GM12878 (cell line): ENCODE data around the gene FOXK2. TPM values are rescaled to one million over a fixed set of nuclear protein-coding genes. Genes with fewer than 3 reads are reported as not detected.
A peak's percentile ranks its signal among the peaks of the same experiment; 100 is the strongest.

Experiments used
- ATAC-seq: fragments of 200-7000 bp; cut with Tn5 transposase; 3 replicates; pipeline ENCODE4 v1.9.1; 2020; ENCODE audit warnings: mild to moderate bottlenecking, moderate library complexity
- BruUV-seq: library from RNA; stranded (reverse); fragments of 400-500 nt; replicated peaks from 2 replicates; lab custom pipeline; 2021; lab: Mats Ljungman, UMichigan
- CTCF ChIA-PET: fragments of 300-600 bp; sonication (Branson Sonifier 250); formaldehyde crosslinking; extraction: SDS; loops from one replicate; lab custom pipeline; 2021; ENCODE audit warnings: inconsistent platforms; lab: Yijun Ruan, JAX
- POLR2A ChIA-PET: fragments of 350-600 bp; formaldehyde crosslinking; extraction: SDS; loops from one replicate; lab custom pipeline; 2021; ENCODE audit warnings: inconsistent platforms; lab: Charles Lee
- RAD21 ChIA-PET: fragments of 300-600 bp; sonication (Branson Sonifier 250); formaldehyde crosslinking; loops from one replicate; lab custom pipeline; 2023; ENCODE audit warnings: antibody characterized with exemption; ENCODE audit not compliant: unreplicated experiment; lab: Charles Lee
- SMC1A ChIA-PET: fragments of 300-600 bp; sonication (Branson Sonifier 250); formaldehyde crosslinking; loops from one replicate; lab custom pipeline; 2023; ENCODE audit not compliant: unreplicated experiment, uncharacterized antibody; lab: Charles Lee
- DNase-seq: peaks from one replicate; pipeline ENCODE4 v3.0.0-alpha.2; 2011; ENCODE audit warnings: low read depth, low spot score
- FAIRE-seq: peaks from 3 replicates; lab custom pipeline; 2011; peaks lifted over from hg19 to GRCh38; lab: Jason Lieb, UNC
- H2AFZ ChIP-seq: 2 replicates; pipeline ENCODE4 v1.6.0; 2011; ENCODE audit warnings: low read depth, low read length, control low read depth; ENCODE audit not compliant: control insufficient read depth
- H3K27ac ChIP-seq: 2 replicates; pipeline ENCODE4 v1.5.1; 2011; ENCODE audit warnings: control low read depth; ENCODE audit not compliant: control insufficient read depth, insufficient read depth
- H3K27me3 ChIP-seq, 2 experiments: replicated peaks in 1 of 2; 2 replicates each; pipeline versions ENCODE4 v1.6.0 to v1.6.1; 2011; ENCODE audit warnings: low read length in 1 of 2; ENCODE audit not compliant: control insufficient read depth in 2 of 2, insufficient read depth in 2 of 2
- H3K36me3 ChIP-seq, 2 experiments: 2 replicates each; pipeline ENCODE4 v1.5.1; 2011; ENCODE audit warnings: low read length in 1 of 2; ENCODE audit not compliant: control insufficient read depth in 2 of 2, insufficient read depth in 2 of 2
- H3K4me1 ChIP-seq: 2 replicates; pipeline ENCODE4 v1.6.1; 2011; ENCODE audit warnings: mild to moderate bottlenecking, low read length, moderate library complexity, mixed read lengths; ENCODE audit not compliant: control insufficient read depth, insufficient read depth
- H3K4me2 ChIP-seq: 2 replicates; pipeline ENCODE4 v1.6.0; 2011; ENCODE audit warnings: control low read depth; ENCODE audit not compliant: control insufficient read depth, insufficient read depth
- H3K4me3 ChIP-seq: fragments of 200-600 bp; sonication (generic); 2 replicates; pipeline ENCODE4 v1.5.1; 2016
- H3K79me2 ChIP-seq: 2 replicates; pipeline ENCODE4 v1.6.0; 2011; ENCODE audit warnings: low read length; ENCODE audit not compliant: control insufficient read depth, insufficient read depth
- H3K9ac ChIP-seq: 2 replicates; pipeline ENCODE4 v1.8.0; 2011; ENCODE audit warnings: low read length, control low read depth, mixed read lengths; ENCODE audit not compliant: control insufficient read depth, insufficient read depth
- H3K9me3 ChIP-seq: replicated peaks from 3 replicates; pipeline ENCODE4 v1.5.1; 2011; ENCODE audit warnings: mild to moderate bottlenecking, low read length; ENCODE audit not compliant: control insufficient read depth, insufficient read depth
- H4K20me1 ChIP-seq: 2 replicates; pipeline ENCODE4 v1.6.0; 2011; ENCODE audit not compliant: control insufficient read depth, insufficient read depth
- BHLHE40 ChIP-seq, 2 experiments: fragments of 450-650 bp in 1 of 2; IDR thresholded peaks; 2 replicates each; pipeline ENCODE4 v1.6.1; 2011 to 2017; ENCODE audit warnings: low read depth in 2 of 2, borderline replicate concordance in 1 of 2, improper control_type of control experiment in 1 of 2, low read length in 1 of 2, mild to moderate bottlenecking in 1 of 2
- BRCA1 ChIP-seq: IDR thresholded peaks from 2 replicates; pipeline ENCODE4 v1.6.1; 2011; ENCODE audit warnings: low read depth, low read length, improper control_type of control experiment
- CBFB ChIP-seq: IDR thresholded peaks from 2 replicates; pipeline ENCODE4 v1.6.1; 2016; ENCODE audit warnings: antibody characterized with exemption, low read depth
- CBX5 ChIP-seq: sonication (generic); IDR thresholded peaks from 2 replicates; pipeline ENCODE4 v1.6.1; 2016; ENCODE audit warnings: low read depth, moderate library complexity, mild to moderate bottlenecking, inconsistent platforms
- CREM ChIP-seq: IDR thresholded peaks from 2 replicates; pipeline ENCODE4 v1.6.1; 2014; ENCODE audit warnings: antibody characterized with exemption, low read depth
- DPF2 ChIP-seq: fragments of 450-650 bp; IDR thresholded peaks from 2 replicates; pipeline ENCODE4 v1.6.1; 2017; ENCODE audit warnings: mild to moderate bottlenecking
- FOXK2 ChIP-seq: fragments of 450-650 bp; IDR thresholded peaks from 2 replicates; pipeline ENCODE4 v1.6.1; 2017; ENCODE audit warnings: mild to moderate bottlenecking, moderate library complexity
- MTA2 ChIP-seq: fragments of 450-650 bp; IDR thresholded peaks from 2 replicates; pipeline ENCODE4 v1.6.1; 2016; ENCODE audit warnings: low read depth, mild to moderate bottlenecking, moderate library complexity
- NFXL1 ChIP-seq: fragments of 450-650 bp; IDR thresholded peaks from 2 replicates; pipeline ENCODE4 v1.6.1; 2017; ENCODE audit warnings: antibody characterized with exemption, mild to moderate bottlenecking, borderline replicate concordance
- NFYA ChIP-seq: IDR thresholded peaks from 2 replicates; pipeline ENCODE4 v1.6.1; 2011; ENCODE audit warnings: low read depth, mild to moderate bottlenecking, low read length, improper control_type of control experiment, borderline replicate concordance
- RFX5 ChIP-seq: IDR thresholded peaks from 2 replicates; pipeline ENCODE4 v1.6.1; 2011; ENCODE audit warnings: low read depth, low read length, improper control_type of control experiment
- RUNX3 ChIP-seq: IDR thresholded peaks from 2 replicates; pipeline ENCODE4 v1.6.1; 2012; ENCODE audit warnings: low read length, inconsistent platforms
- SIN3A ChIP-seq: IDR thresholded peaks from 2 replicates; pipeline ENCODE4 v1.6.1; 2012; ENCODE audit warnings: low read depth, low read length, improper control_type of control experiment
- SPI1 ChIP-seq: IDR thresholded peaks from 2 replicates; pipeline ENCODE4 v1.6.1; 2011; ENCODE audit warnings: low read depth, mild to moderate bottlenecking, low read length, moderate library complexity, borderline replicate concordance; ENCODE audit not compliant: insufficient read depth
- SRF ChIP-seq, 2 experiments: IDR thresholded peaks; 2 replicates each; pipeline ENCODE4 v1.6.1; 2011; ENCODE audit warnings: low read depth in 2 of 2, low read length in 2 of 2, mild to moderate bottlenecking in 1 of 2, moderate library complexity in 1 of 2
- STAT1 ChIP-seq: fragments of 450-650 bp; conservative IDR thresholded peaks from 2 replicates; pipeline ENCODE4 v1.6.1; 2014; ENCODE audit warnings: antibody characterized with exemption, mild to moderate bottlenecking
- ZBED1 ChIP-seq: IDR thresholded peaks from 2 replicates; pipeline ENCODE4 v1.6.1; 2016; ENCODE audit warnings: borderline replicate concordance
- WGBS: methylation state at CpG from one replicate; pipeline ENCODE4 v1.1.6; 2016; ENCODE audit warnings: low lambda C conversion rate; ENCODE audit not compliant: insufficient replicate concordance, insufficient coverage; ENCODE audit errors: missing lambda C conversion rate; 5-methylcytosine and 5-hydroxymethylcytosine counted together
- in situ Hi-C: fragments of 300-500 bp; cut with MboI; formaldehyde crosslinking; loops from 9 replicates; pipeline ENCODE4 v1.14.3; 2018; ENCODE audit warnings: mixed read lengths
- intact Hi-C: fragments of 100-400 bp; cut with micrococcal nuclease; formaldehyde crosslinking; loops from one replicate; pipeline ENCODE4 v1.14.2; 2022; ENCODE audit not compliant: unreplicated experiment
- polyA plus RNA-seq, 11 experiments: library from polyadenylated mRNA; depleted of rRNA in 4 of 11; unstranded in 6 of 11; stranded (reverse) in 5 of 11; fragments of >200 nt; fragmentation: Nextera tagmentation in 4 of 11; fragmentation: Illumina TruSeq in 1 of 11; extraction: Ambion mirVana in 4 of 11; extraction: Trizol in 1 of 11; gene quantifications; 1 replicate in 1 of 11; 2 replicates in 10 of 11; pipeline versions ENCODE4 v1.2.1 to v1.2.3, GENCODE V29; 2011 to 2016; ENCODE audit warnings: inconsistent platforms in 2 of 11, missing spikeins in 2 of 11, low read depth in 1 of 11
- total RNA-seq, 4 experiments: library from RNA; depleted of rRNA in 3 of 4; stranded (reverse); fragments of >200 nt in 3 of 4; fragmentation: Illumina TruSeq in 1 of 4; extraction: Trizol in 1 of 4; gene quantifications; 2 replicates each; pipeline versions ENCODE4 v1.2.1 to v1.2.3, GENCODE V29; 2013 to 2021
- TF ChIP-seq, protein P1 (sequence below): fragments of 450-650 bp; IDR thresholded peaks from 2 replicates; pipeline ENCODE4 v1.6.1; 2016; ENCODE audit warnings: mild to moderate bottlenecking
- TF ChIP-seq, protein P2 (sequence below): fragments of 450-650 bp; IDR thresholded peaks from 2 replicates; pipeline ENCODE4 v1.6.1; 2016; ENCODE audit warnings: mild to moderate bottlenecking, moderate library complexity, borderline replicate concordance

The FOXK2 gene
- total and polyA plus RNA-seq, 10 of the 15 experiments (the other 5 are each of a cell fraction or from before 2014, with no cell fraction given), result 2.4 to 56.8 (median 34.4) TPM

DNA sequence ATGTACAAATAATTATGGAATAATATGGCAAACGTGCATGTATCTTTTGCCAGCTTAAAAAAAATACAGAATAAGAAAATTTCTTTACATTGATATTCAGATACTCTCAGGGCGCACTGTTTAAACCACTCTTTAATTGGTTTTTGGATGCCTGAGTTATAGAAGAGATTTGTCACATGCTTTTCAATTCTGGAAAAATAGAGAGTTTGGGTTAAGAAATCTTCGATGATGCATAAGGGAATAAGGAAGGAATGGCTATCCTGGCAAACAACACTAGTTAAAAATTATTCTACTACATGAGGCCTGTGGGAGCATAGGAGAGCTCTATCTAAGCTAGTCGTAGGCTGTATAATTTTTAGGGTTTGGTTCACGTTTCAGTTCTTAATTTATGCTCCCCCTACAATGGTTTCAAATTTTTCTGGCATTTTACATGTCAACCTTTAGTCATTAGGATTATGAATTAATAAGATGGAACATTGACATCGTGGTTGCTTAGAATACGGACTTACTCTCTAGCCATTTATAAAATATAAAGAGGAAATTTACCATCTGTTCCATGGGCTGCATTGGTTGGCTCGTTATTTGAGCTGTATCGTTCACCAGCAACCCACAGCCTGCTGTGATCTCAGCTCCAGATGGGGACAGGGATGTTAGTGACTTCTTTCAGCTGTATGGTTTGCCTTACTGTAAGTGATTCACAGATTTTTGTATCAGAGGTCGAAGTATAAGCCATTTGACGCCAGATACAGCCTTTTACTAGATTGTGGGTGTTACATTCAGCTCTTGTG, 45.1 kb upstream of the FOXK2 start:
- WGBS, result 92% methylated on average over 11 of the region's 11 CpGs

More for the DNA sequence above, 45.1 kb upstream of the FOXK2 start:
- in situ Hi-C loops, result no loop called here
- Histone ChIP-seq H3K4me2 (no peak overlapping the region), H3K36me3 (peaks cover 15 to 16% of the 10 kb centered on the region in 2 experiments; a peak in 3 of 4 replicates), H3K27me3 (no peaks in the 10 kb centered on the region), H3K27ac (no peak overlapping the region), H3K9me3 (no peaks in the 10 kb centered on the region), H3K79me2 (no peaks in the 10 kb centered on the region; the same call in 1 of the 2 replicates), H2AFZ (no peak overlapping the region), H3K4me1 (no peaks in the 10 kb centered on the region), H3K9ac (no peak overlapping the region)
- ATAC-seq, result no peak
- BruUV-seq, result TSS peak; percentile 43
- DNase-seq, result no peak
- no peak for TF ChIP-seq STAT1
- no peak for TF ChIP-seq CBFB
- TF ChIP-seq CREM, result no peak
- no peak for TF ChIP-seq NFYA
- no peak for TF ChIP-seq MTA2
- TF ChIP-seq ZBED1, result no peak
- no peak for TF ChIP-seq SRF (IDR thresholded peaks at IDR 0.05; ENCODE audit: low read depth in 2 of 2, low read length in 2 of 2)
- no peak for TF ChIP-seq FOXK2
- no peak for TF ChIP-seq BHLHE40 (IDR thresholded peaks at IDR 0.05; ENCODE audit: borderline replicate concordance in 1 of 2, low read depth in 2 of 2, low read length in 1 of 2)
- TF ChIP-seq CBX5, result no peak
- TF ChIP-seq DPF2, result no peak
- no peak for TF ChIP-seq BRCA1
- no peak for TF ChIP-seq RUNX3
- no peak for TF ChIP-seq SPI1
- TF ChIP-seq RFX5, result no peak
- TF ChIP-seq, protein P1, sequence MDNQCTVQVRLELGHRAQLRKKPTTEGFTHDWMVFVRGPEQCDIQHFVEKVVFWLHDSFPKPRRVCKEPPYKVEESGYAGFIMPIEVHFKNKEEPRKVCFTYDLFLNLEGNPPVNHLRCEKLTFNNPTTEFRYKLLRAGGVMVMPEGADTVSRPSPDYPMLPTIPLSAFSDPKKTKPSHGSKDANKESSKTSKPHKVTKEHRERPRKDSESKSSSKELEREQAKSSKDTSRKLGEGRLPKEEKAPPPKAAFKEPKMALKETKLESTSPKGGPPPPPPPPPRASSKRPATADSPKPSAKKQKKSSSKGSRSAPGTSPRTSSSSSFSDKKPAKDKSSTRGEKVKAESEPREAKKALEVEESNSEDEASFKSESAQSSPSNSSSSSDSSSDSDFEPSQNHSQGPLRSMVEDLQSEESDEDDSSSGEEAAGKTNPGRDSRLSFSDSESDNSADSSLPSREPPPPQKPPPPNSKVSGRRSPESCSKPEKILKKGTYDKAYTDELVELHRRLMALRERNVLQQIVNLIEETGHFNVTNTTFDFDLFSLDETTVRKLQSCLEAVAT, result no peak
- TF ChIP-seq, protein P2, sequence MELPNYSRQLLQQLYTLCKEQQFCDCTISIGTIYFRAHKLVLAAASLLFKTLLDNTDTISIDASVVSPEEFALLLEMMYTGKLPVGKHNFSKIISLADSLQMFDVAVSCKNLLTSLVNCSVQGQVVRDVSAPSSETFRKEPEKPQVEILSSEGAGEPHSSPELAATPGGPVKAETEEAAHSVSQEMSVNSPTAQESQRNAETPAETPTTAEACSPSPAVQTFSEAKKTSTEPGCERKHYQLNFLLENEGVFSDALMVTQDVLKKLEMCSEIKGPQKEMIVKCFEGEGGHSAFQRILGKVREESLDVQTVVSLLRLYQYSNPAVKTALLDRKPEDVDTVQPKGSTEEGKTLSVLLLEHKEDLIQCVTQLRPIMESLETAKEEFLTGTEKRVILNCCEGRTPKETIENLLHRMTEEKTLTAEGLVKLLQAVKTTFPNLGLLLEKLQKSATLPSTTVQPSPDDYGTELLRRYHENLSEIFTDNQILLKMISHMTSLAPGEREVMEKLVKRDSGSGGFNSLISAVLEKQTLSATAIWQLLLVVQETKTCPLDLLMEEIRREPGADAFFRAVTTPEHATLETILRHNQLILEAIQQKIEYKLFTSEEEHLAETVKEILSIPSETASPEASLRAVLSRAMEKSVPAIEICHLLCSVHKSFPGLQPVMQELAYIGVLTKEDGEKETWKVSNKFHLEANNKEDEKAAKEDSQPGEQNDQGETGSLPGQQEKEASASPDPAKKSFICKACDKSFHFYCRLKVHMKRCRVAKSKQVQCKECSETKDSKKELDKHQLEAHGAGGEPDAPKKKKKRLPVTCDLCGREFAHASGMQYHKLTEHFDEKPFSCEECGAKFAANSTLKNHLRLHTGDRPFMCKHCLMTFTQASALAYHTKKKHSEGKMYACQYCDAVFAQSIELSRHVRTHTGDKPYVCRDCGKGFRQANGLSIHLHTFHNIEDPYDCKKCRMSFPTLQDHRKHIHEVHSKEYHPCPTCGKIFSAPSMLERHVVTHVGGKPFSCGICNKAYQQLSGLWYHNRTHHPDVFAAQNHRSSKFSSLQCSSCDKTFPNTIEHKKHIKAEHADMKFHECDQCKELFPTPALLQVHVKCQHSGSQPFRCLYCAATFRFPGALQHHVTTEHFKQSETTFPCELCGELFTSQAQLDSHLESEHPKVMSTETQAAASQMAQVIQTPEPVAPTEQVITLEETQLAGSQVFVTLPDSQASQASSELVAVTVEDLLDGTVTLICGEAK, result no peak
- TF ChIP-seq SIN3A, result no peak
- no peak for TF ChIP-seq NFXL1
- TF ChIP-seq, all 136 proteins: peak for 0
- H4K20me1 ChIP-seq, result 0 out of 2 replicates have a peak, but pooled peaks cover 2% of the 10 kb centered on the region
- intact Hi-C loops, result no loop called here
- SMC1A ChIA-PET, result interaction anchor here (0.7 to 0.9 kb wide), 2 partner anchors 18 to 176 kb away, joined by 4 to 5 read pairs; no protein-coding TSS in a partner anchor
- RAD21 ChIA-PET, result no interaction called here
- CTCF ChIA-PET, result interaction anchor here (1.3 kb wide), 1 partner anchor 80 kb away, joined by 4 read pairs; no protein-coding TSS in a partner anchor
- FAIRE-seq, result no peak
- POLR2A ChIA-PET, result interaction anchor here (0.5 kb wide), 1 partner anchor 44 kb away, joined by 4 read pairs; no protein-coding TSS in a partner anchor
- H3K4me3 ChIP-seq, result no peak overlapping the region
